C4-2B (cell line): ENCODE results near the gene GATAD2B.

Experiments used
- H3K27ac ChIP-seq: fragments of 450-650 bp; 2 replicates; pipeline ENCODE4 v1.5.1; 2017
- ZFX ChIP-seq: fragments of 450-650 bp; IDR thresholded peaks from 2 replicates; pipeline ENCODE4 v1.6.1; 2017
- TF ChIP-seq, protein P1 (sequence below): fragments of 450-650 bp; conservative IDR thresholded peaks from 2 replicates; pipeline ENCODE4 v1.5.1; 2017; ENCODE audit warnings: mild to moderate bottlenecking

Gene GATAD2B

GRCh38 chr1:153928245-153928644 is 5.5 kb upstream of the GATAD2B start:
- no peak overlapping the region for H3K27ac ChIP-seq
- TF ChIP-seq, protein P1, sequence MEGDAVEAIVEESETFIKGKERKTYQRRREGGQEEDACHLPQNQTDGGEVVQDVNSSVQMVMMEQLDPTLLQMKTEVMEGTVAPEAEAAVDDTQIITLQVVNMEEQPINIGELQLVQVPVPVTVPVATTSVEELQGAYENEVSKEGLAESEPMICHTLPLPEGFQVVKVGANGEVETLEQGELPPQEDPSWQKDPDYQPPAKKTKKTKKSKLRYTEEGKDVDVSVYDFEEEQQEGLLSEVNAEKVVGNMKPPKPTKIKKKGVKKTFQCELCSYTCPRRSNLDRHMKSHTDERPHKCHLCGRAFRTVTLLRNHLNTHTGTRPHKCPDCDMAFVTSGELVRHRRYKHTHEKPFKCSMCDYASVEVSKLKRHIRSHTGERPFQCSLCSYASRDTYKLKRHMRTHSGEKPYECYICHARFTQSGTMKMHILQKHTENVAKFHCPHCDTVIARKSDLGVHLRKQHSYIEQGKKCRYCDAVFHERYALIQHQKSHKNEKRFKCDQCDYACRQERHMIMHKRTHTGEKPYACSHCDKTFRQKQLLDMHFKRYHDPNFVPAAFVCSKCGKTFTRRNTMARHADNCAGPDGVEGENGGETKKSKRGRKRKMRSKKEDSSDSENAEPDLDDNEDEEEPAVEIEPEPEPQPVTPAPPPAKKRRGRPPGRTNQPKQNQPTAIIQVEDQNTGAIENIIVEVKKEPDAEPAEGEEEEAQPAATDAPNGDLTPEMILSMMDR = no peak
- no peak for TF ChIP-seq ZFX

- H3K27ac ChIP-seq = no peak overlapping the region
- TF ChIP-seq, protein P1 = no peak
- no peak for TF ChIP-seq ZFX
These were observed 3.6 kb upstream of the GATAD2B start for GRCh38 chr1:153926405-153926804.

DNA sequence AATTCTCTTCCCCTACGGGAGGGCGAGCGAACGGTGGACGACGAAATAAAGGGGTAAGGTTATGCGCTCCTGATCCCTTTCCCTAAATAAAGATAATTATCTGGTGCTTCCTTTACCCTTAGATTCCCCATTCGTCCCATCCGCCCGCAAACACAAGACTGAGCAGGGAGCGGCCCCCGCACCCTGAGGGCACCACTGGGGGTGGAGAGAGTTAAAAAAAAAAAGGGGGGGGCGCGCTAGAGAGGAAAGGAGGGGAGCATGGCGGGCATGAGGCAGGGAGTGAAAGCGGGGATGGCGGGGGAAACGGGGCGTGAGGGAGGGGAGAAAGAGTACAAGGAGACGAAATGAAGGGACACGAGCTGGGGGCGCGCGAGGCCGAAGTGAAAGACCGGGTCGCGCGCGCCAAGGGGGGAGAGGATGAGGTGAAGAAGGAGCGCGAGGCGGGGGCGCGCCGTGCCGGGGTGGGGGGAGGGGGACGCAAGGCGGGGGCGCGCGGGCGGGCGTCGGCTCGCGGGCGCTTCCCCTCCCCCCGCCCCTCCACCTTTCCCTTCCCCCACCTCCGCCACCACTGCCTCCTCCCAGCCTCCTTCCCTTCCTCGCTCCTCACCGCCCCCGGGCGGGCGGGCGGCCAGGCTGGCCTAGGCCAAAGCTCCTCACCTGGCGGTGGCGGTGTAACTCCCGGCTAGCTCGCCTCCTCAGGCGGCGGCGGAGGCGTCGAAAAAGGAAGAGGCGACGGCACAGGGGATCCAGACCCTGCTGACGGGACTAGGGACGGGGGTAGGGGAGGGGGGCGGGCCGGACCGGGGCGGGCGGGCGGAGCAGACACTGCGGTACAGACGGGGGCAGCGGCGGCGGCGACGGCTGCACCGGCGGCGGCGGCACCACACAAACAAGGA is 448 bp downstream of the GATAD2B start:
- peak overlapping the region; percentile 84 for H3K27ac ChIP-seq
- TF ChIP-seq, protein P1 = no peak; the same call in 1 of the 2 replicates
- peak; percentile 70 for TF ChIP-seq ZFX

GRCh38 chr1:153921803-153922075 is 1.0 kb downstream of the GATAD2B start:
- no peak for TF ChIP-seq ZFX
- TF ChIP-seq, protein P1 = no peak
- H3K27ac ChIP-seq = peak overlapping the region; percentile 84

GRCh38 chr1:153921080-153921802 is 1.5 kb downstream of the GATAD2B start:
- TF ChIP-seq, protein P1 = no peak
- no peak for TF ChIP-seq ZFX
- H3K27ac ChIP-seq = peak overlapping the region; percentile 84; the same call in 1 of the 2 replicates

DNA sequence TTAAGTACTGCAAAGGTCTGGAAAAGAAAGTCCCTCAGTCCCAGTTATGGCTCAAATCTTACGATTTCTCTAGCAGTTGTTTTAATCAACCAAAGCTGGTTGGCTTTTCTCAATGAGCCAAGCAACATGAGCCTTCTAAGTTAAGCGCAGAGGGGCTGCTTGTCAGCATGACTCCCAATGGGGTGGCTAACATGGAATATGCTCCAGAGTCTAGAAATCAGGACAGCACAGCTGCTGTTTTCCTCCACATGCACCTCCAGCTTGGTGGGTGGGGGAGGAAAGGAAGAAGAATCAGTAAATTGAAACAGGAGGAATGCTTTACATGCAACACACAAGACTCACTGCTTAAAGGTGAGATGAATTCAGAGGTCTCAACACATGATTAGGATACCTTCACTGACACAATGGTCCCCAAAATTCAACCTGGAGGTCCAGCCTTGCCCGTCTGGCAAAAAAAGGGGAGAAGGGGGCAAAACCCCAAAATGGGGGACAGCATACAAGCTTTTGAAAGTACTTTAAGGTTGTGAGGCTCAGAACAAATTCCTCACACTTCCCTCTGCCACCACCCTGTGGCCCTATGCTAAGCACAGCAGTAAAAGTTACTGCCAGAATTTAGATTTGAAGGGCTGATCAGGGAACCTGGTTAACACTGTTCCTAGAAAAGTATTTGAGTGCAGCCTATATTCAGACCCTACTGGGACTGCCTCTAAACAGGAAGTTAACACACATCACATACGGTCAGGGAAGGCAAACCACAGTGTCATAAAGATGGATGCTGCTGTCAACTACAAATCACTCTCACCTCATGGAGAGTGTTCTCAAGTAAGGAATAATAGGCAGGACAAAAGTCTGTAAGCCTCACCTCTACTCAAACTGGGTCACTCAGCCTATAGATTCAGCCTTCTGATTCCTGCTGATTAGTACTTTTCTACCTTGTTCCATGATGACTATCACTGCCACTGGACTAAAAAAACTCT is 2.6 kb downstream of the GATAD2B start:
- H3K27ac ChIP-seq = no peak overlapping the region
- no peak for TF ChIP-seq ZFX
- TF ChIP-seq, protein P1 = no peak; the same call in 1 of the 2 replicates
